Glutamatergic neuron (in vitro differentiated cells): ENCODE data around the gene GBP6. TPM values are rescaled to one million over a fixed set of nuclear protein-coding genes. Genes with fewer than 3 reads are reported as not detected.
"Not testable (repeated sequence)": the region's sequence is repeated elsewhere in the genome, so short reads cannot be mapped to it uniquely, and the experiment has no call there.

Source experiments
- DNase-seq: peaks from one replicate; pipeline ENCODE4 v3.0.0; 2022
- H3K27ac Mint-ChIP-seq: one replicate; pipeline ENCODE4 v1.8.0; 2020; ENCODE audit warnings: mild to moderate bottlenecking, mixed read lengths, inconsistent platforms; ENCODE audit not compliant: unreplicated experiment
- H3K27me3 Mint-ChIP-seq: one replicate; pipeline ENCODE4 v1.8.0; 2020; ENCODE audit warnings: mild to moderate bottlenecking, moderate library complexity, mixed read lengths, inconsistent platforms; ENCODE audit not compliant: unreplicated experiment
- H3K36me3 Mint-ChIP-seq: one replicate; pipeline ENCODE4 v1.8.0; 2020; ENCODE audit warnings: mild to moderate bottlenecking, mixed read lengths, inconsistent platforms; ENCODE audit not compliant: unreplicated experiment
- H3K4me1 Mint-ChIP-seq: one replicate; pipeline ENCODE4 v1.8.0; 2020; ENCODE audit warnings: mild to moderate bottlenecking, low read depth, mixed read lengths, inconsistent platforms; ENCODE audit not compliant: unreplicated experiment
- H3K4me3 Mint-ChIP-seq: one replicate; pipeline ENCODE4 v1.8.0; 2020; ENCODE audit warnings: mild to moderate bottlenecking, mixed read lengths, inconsistent platforms; ENCODE audit not compliant: unreplicated experiment
- H3K9me3 Mint-ChIP-seq: one replicate; pipeline ENCODE4 v1.8.0; 2020; ENCODE audit warnings: mild to moderate bottlenecking, moderate library complexity, mixed read lengths, inconsistent platforms; ENCODE audit not compliant: unreplicated experiment
- total RNA-seq: library from RNA; stranded (reverse); fragmentation: NEBNext Ultra II Directional; extraction: Animal tissue kit (Norgen Biotek cat#: 25700); gene quantifications from one replicate; pipeline ENCODE4 v1.2.1, GENCODE V29; 2021; ENCODE audit not compliant: unreplicated experiment
- TF ChIP-seq, protein P1 (sequence below): fragments of 200-600 bp; sonication (generic); IDR thresholded peaks from one replicate; pipeline ENCODE4 v1.5.0; 2021; ENCODE audit not compliant: partially characterized antibody, unreplicated experiment

Gene GBP6
- total RNA-seq, 1 donor from 2014 or later = not detected

DNA sequence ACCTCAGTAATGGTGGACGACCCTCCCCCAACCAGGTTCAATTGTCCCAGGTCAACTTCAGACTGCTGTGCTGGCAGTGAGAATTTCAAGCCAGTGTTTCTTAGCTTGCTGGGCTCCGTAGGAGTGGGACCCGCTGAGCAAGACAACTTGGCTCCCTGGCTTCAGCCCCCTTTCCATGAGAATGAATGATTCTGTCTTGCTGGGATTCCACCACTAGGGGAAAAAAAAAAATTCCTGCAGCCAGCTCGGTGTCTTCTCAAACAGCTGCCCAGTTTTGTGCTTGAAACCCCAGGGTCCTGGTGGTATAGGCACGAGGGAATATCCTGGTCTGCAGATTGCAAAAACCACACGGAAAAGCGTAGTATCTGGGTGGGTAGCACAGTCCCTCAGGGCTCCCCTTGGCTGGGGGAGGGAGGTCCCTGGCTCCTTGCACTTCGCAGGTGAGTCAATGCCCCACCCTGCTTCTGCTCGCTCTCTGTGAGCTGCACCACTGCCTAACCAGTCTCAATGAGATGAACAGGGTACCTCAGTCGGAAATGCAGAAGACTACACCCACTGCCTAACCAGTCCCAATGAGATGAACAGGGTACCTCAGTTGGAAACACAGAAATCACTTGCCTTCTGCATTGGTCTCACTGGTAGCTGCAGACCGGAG is 41.5 kb downstream of the GBP6 start:
- Mint-ChIP-seq H3K27me3 (no peaks in the 10 kb centered on the region), H3K36me3 (no peaks in the 10 kb centered on the region), H3K4me3 (no peak overlapping the region), H3K27ac (no peak overlapping the region), H3K4me1 (no peaks in the 10 kb centered on the region), H3K9me3 (no peaks in the 10 kb centered on the region)
- no peak for DNase-seq
- TF ChIP-seq, protein P1, sequence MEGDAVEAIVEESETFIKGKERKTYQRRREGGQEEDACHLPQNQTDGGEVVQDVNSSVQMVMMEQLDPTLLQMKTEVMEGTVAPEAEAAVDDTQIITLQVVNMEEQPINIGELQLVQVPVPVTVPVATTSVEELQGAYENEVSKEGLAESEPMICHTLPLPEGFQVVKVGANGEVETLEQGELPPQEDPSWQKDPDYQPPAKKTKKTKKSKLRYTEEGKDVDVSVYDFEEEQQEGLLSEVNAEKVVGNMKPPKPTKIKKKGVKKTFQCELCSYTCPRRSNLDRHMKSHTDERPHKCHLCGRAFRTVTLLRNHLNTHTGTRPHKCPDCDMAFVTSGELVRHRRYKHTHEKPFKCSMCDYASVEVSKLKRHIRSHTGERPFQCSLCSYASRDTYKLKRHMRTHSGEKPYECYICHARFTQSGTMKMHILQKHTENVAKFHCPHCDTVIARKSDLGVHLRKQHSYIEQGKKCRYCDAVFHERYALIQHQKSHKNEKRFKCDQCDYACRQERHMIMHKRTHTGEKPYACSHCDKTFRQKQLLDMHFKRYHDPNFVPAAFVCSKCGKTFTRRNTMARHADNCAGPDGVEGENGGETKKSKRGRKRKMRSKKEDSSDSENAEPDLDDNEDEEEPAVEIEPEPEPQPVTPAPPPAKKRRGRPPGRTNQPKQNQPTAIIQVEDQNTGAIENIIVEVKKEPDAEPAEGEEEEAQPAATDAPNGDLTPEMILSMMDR = peak; percentile 29

DNA sequence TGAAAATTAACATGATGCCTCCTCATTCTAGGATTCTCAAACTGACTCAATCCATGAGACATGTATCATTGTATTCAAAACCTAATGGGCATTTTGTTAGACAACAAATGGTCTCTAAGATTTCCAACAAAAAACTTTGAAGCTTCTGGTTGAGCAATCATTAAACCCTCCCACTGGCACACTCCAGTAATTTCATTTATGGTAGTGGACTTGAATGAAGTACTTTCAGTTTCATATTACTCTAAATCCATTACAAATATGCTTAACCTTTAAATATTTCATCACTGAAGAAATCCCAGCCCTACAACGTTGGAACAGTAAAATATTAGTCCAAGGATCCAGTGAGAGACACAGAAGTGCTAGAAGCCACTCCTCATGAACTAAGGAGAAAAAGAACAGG is 43.5 kb downstream of the GBP6 start:
- no peak overlapping the region for H3K4me3 Mint-ChIP-seq
- H3K27ac Mint-ChIP-seq = no peak overlapping the region
- no peak for DNase-seq
- TF ChIP-seq, protein P1 = no peak
- H3K9me3 Mint-ChIP-seq = no peaks in the 10 kb centered on the region
- no peaks in the 10 kb centered on the region for H3K36me3 Mint-ChIP-seq
- H3K27me3 Mint-ChIP-seq = no peaks in the 10 kb centered on the region
- H3K4me1 Mint-ChIP-seq = no peaks in the 10 kb centered on the region

DNA sequence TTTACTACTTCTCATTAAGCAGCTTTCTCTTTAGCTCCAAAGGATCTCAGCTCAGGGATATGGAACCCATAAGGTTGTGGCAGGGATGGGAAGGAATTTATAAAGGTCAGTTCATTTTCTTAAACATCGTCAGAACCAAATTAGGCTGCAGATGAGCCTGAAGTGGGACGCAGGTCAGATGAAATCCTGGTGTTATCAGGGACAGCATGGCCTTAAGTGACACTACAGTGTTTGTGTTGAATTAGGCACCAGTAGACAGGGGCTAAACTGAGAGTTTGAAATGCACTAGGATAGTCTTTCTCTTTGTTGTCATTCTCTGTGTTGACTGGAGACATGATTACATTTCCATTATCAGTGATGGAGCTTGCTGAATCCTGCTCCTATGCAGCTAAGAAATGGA is 43.9 kb downstream of the GBP6 start:
- not testable (repeated sequence) for H3K27ac Mint-ChIP-seq, DNase-seq, H3K4me3 Mint-ChIP-seq, H3K9me3 Mint-ChIP-seq, H3K4me1 Mint-ChIP-seq, H3K27me3 Mint-ChIP-seq, H3K36me3 Mint-ChIP-seq

DNA sequence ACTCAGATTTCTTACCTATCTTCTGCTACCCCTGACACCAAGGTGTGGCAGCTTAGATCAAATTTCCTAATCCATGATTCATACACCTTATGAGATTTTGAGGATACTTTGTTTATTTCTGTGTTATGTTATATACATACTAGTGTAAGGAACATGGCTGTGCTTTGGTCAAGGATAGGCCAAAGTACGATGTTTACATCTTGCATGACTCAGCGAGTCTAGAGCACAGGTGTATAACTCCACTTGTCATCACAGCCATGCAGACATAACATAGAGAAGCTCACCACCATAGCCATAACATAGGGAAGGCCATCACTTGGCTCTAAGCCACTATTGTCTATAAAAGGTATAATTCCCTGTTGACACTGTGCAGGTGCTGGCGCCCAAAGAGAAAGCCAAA is 61.2 kb downstream of the GBP6 start:
- TF ChIP-seq, protein P1 = no peak
- Mint-ChIP-seq H3K9me3 (no peaks in the 10 kb centered on the region), H3K36me3 (no peaks in the 10 kb centered on the region), H3K4me1 (no peaks in the 10 kb centered on the region), H3K4me3 (no peak overlapping the region), H3K27me3 (peaks cover 2% of the 10 kb centered on the region), H3K27ac (no peak overlapping the region)
- DNase-seq = no peak

DNA sequence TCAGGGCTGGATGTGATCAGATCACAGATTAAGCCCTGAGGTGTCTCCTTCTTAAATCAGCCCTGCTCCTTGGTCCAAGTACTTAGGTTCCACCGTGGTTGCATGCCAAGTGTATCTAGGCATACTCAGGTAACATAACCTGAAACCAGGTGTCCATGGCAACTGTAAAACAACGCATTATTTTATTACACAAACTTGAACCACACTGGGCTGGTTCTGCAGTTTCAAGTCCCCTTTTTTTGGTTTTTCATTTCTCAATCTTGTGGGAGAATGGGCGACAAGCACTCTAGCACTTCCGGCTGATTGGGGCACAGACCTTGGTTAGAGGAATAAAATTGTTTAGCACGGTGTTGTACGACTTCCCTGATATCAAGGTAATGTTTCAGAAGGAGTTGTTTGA is 65.2 kb downstream of the GBP6 start:
- Mint-ChIP-seq H3K27ac (no peak overlapping the region), H3K27me3 (peaks cover 2% of the 10 kb centered on the region), H3K4me3 (no peak overlapping the region), H3K9me3 (no peaks in the 10 kb centered on the region), H3K4me1 (no peaks in the 10 kb centered on the region), H3K36me3 (no peaks in the 10 kb centered on the region)
- TF ChIP-seq, protein P1 = no peak
- DNase-seq = no peak

DNA sequence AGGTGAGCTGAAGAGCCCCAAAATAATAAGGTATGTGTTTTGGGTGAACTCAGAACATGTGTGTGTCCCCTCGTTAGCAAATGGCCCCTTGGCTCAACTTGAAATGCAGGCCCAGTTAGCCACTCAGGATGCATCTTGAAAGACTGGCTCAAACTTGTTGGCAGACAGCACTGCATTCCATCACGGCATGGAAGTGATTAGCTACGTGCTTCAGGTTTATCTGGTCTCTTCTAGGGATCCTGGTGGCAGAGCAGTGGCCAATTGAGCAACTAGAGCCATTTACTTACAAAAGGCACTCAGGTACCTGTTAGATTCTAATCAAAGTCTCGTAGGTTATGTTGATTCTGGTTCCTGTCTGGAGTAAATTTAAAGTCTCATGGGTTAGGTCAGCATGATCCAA is 65.8 kb downstream of the GBP6 start:
- H3K36me3 Mint-ChIP-seq, H3K9me3 Mint-ChIP-seq, H3K4me1 Mint-ChIP-seq, H3K27ac Mint-ChIP-seq, H3K4me3 Mint-ChIP-seq, DNase-seq, H3K27me3 Mint-ChIP-seq: not testable (repeated sequence)
